Activated CD8-positive, alpha-beta memory T cell treated with anti-CD3 and anti-CD28 coated beads, Interleukin-2, amount 50 U/mL, for 4 hours (primary cell): ENCODE data around the gene SMURF2.

Experiments
- DNase-seq: peaks from one replicate; pipeline ENCODE4 v3.0.0-alpha.2; 2020

The SMURF2 gene

DNA sequence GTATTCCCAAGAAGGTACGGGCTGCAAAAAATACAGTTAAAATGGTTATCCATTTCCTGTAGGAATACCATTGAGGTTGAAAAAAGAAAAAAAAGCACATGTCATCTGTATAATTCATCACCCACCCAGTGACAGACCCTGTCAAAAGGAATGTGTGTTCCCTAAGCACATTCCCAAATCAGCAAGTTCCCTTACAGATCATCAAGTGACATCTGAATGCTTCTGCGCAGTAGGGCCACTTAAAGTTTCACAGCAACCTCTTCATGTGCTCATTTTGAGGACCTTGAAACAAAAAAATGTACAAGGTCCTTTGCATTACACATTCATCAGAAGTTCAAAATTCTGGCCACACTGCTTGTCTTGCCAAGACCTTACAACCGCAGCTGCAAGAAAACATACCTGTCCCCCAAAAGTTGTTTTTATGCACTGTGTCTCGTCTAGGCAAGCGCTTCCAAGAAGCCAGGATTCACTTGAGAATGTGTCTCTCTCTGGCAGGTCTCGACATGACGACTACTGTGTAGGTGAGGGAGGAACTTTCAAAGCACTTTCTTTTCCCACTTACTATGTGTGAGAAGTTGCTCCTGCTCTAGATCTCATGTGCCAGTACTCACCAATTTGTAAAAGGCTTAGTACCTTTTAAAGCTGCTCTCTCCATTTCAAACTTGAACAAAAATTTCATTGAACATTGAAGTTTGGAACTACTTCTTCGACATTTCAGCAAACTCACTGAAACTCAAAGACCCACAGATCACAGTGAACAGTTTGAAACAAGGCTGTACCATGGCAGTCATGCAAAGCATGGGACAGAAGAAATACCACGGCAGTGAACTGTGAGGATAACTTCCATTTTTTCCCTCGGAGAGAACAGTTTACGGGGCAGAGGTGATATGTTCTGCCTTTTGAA is 161.0 kb downstream of the SMURF2 start:
- no peak for DNase-seq

DNA sequence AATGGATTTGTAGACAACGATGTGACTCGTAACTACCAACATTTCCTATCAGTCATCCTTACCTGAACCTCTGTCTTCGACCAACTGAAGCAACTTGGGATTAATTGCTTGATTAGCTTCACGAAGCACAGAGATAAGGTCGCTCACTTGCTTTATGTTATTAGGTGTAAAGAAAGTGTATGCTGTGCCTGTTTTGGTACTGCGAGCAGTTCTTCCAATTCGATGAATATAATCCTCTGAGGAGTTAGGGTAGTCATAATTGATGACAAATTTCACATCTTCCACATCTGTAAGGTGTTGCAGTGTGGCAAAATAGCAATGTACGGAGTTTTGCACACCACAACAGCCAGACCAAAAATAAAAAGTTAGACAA is 161.6 kb downstream of the SMURF2 start:
- DNase-seq, result no peak

DNA sequence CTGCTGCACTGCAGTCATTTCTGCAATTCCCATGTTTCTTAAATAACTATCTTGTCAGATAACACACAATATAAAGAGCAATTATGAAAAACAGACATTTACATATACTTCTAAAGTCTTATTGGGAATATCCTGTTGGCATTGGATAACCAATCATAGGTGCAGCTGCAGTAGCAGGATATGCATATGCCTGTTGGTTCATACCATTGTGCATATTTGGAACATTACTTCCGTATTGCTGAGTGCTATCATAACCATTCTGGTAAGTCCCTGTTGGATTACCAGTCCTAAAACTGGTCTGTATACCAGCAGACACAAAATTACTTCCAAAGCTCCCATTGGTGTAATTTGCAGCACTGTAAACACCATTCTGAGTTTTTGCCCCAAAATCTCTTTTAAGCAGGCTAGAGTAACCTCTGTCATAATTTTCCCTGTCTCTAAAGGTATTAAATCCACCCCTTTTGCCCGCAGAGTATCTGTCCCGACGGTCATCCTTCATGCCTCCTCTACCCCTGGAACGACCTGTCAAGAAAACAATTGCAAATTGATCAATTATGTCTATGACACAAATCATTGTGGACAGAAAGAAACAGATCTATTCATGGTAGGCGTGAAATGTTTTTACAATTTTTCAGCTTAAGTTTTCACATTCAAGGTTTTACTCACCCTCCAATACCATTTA is 162.2 kb downstream of the SMURF2 start:
- no peak for DNase-seq

DNA sequence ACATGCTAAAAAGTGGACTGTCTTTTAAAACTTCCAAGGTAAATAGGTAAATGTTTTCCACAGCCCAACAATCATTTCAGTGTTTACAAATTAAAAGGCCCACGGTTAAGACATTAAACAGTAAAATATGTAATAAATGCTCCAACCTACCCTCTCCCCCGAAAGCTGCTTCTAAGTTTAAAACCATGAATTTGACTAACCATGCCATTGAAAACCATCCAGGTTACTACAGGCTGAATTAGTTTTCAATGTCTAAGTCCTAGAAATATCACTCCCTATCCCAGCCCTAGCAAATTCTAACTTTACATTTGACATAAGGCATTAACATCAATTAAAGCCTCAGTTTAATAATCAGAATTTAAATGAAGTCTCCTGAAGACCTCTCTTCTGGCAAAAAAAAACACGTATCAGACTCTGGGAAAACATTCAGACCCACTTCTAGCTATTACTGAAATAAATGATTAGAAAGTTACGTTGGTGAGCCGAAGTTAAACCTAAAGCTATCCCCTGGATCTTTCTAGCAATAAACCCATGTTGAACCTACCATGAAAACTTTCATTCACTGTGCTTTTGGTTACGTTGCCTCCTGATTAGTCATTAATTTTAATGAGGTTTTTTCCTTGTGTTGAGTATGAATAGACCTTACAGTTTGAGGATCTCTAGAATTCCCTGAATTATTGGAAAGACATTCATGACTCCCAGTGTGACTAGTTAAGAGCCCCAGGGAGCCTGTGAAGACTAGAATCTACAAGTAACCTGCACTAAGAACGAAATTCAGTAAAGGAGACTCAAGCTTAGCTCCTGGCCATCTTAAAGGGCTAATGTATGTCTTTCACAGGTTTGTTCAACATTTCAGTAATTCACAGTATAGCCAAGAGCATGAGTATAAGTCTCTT is 163.6 kb downstream of the SMURF2 start:
- DNase-seq, result no peak

DNA sequence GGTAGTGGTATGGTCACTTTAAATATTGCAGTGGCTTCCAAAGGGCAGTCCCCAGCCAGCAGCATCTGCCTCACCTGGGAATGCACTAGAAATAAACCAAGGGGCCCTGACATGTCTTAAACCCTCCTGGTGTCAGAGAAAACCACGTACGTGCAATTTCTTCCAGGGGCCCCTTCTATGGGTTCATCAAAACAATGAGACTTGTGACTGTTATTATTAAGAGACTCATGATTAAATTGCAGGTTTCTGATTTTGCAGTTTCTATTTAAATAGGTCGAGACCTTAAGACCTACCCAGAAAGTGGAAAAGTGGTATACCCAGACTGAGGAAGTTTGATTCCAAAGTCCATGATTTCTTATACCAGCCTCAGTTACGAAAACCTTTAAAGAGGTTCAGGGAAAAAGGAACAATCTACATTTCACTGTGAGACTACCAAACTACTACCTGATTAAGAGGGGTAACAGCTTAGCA is 164.5 kb downstream of the SMURF2 start:
- no peak for DNase-seq

DNA sequence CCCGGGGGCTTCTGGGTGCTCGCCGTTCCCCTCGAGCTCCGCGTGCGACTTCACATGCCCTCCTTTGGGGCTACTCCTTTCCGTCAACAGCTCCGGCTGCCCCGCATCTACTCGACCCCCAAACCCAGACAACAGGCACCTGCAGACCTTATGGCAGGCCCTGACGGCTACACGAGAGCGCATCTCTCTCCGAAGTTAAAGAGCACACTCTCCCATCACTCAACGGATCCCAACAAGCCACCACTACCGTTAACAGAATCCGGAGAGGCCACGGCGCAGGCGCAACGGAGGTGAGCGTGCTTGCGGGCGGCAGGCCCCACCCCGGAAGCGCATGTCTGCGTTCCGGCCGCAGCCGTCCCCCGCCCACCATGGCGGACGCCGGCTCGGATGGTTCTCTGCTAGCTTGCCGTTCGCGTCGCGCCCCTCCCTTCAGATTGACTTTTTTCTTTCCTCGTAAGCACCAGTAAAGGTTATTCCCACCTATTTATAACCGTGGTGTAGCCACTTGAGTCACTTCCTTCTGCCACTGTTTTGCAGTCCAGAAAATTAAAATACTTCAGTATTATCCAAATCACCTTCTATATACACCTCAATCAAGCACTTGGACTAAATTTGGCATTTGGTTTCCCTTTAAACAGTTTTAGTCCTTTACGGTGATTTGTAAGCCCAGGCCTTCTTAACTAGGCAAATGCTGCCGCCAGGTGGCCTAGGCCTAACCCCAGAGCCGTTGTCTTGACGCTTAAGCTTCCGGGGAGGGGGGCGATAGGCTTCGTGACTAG is 165.1 kb downstream of the SMURF2 start, which contains the start of gene POLG2:
Gene POLG2, minus strand, starts transcription at position 269 of the 779 bp plus-strand sequence. Its CDS starts 86 bp downstream, at position 183.
- DNase-seq, result peak; percentile 95

DNA sequence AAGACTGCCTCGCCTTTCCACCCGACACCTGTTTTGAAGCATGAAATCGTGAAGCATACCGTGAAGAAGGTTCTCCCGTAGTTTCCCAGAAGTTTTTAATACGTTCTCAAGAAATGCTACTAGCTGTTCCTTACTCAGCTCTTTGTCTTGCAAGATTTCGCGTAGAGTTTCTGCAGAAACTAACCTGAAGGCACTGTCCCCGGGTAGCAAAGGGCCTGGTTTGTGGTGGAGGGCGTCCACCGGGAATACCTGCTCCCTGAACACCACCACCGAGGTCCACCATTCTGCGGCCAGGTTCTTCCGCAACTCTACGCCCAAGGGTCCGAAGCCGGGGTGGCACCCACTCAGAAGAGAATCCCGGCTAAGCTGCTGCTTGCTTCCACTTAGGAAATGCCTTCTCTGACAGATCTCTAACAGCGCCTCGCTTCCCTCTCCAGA is 165.7 kb downstream of the SMURF2 start:
- no peak for DNase-seq
